K562 (cell line): Measurements from ENCODE around the gene IDI1. TPM values are rescaled to one million over a fixed set of nuclear protein-coding genes. Genes with fewer than 3 reads are reported as not detected.

Experiments used
- ARID1B ChIP-seq: fragments of 450-650 bp; IDR thresholded peaks from 2 replicates; pipeline ENCODE4 v1.6.1; 2016; ENCODE audit warnings: antibody characterized with exemption, mild to moderate bottlenecking, inconsistent platforms
- C11orf30 ChIP-seq: fragments of 450-650 bp; IDR thresholded peaks from 2 replicates; pipeline ENCODE4 v1.6.1; 2016; ENCODE audit warnings: low read depth, mild to moderate bottlenecking
- CEBPG ChIP-seq, 3 experiments: fragments of 200-800 bp in 1 of 3; sonication (Bioruptor generic) in 1 of 3; sonication (generic) in 1 of 3; formaldehyde crosslinking in 1 of 3; IDR thresholded peaks in 2 of 3; conservative IDR thresholded peaks in 1 of 3; 2 replicates each; pipeline versions ENCODE4 v1.6.1 to v1.8.0; 2016 to 2022; ENCODE audit warnings: missing compliant biosample characterization in 2 of 3, missing genetic modification characterization in 2 of 3, mild to moderate bottlenecking in 1 of 3, missing genetic modification reagents in 1 of 3
- L3MBTL2 ChIP-seq: fragments of 450-650 bp; IDR thresholded peaks from 2 replicates; pipeline ENCODE4 v1.6.1; 2016; ENCODE audit warnings: mild to moderate bottlenecking, moderate library complexity
- NFYB ChIP-seq: IDR thresholded peaks from 2 replicates; pipeline ENCODE4 v1.6.1; 2011; ENCODE audit warnings: mild to moderate bottlenecking, moderate library complexity; ENCODE audit not compliant: insufficient read length; ENCODE audit errors: extremely low read depth
- NR3C1 ChIP-seq: sonication (generic); formaldehyde crosslinking; IDR thresholded peaks from 2 replicates; pipeline ENCODE4 v1.8.1; 2022; ENCODE audit warnings: missing genetic modification reagents
- PHF21A ChIP-seq: fragments of 450-650 bp; IDR thresholded peaks from 2 replicates; pipeline ENCODE4 v1.6.1; 2017; ENCODE audit warnings: low read depth, borderline replicate concordance
- PHF8 ChIP-seq: fragments of 200-600 bp; sonication (generic); IDR thresholded peaks from 2 replicates; pipeline ENCODE4 v1.6.1; 2012; ENCODE audit warnings: mixed run types, mild to moderate bottlenecking, inconsistent platforms, low read length, moderate library complexity, borderline replicate concordance
- POLR2AphosphoS2 ChIP-seq: IDR thresholded peaks from 2 replicates; pipeline ENCODE4 v1.6.1; 2012; ENCODE audit warnings: low read length, improper control_type of control experiment
- POLR2AphosphoS5 ChIP-seq: IDR thresholded peaks from 2 replicates; pipeline ENCODE4 v1.6.1; 2011; ENCODE audit warnings: mild to moderate bottlenecking, low read depth, low read length, moderate library complexity; ENCODE audit not compliant: control insufficient read depth, insufficient read depth
- SRSF1 ChIP-seq: fragments of 200-400 bp; formaldehyde crosslinking; IDR thresholded peaks from 2 replicates; pipeline ENCODE4 v1.6.1; 2017; ENCODE audit warnings: mild to moderate bottlenecking, low read depth, low read length, moderate library complexity
- TGIF2 ChIP-seq: sonication (generic); formaldehyde crosslinking; IDR thresholded peaks from 2 replicates; pipeline ENCODE4 v1.8.1; 2022; ENCODE audit warnings: mild to moderate bottlenecking, missing genetic modification reagents, moderate library complexity
- TSC22D4 ChIP-seq: fragments of 450-650 bp; IDR thresholded peaks from 2 replicates; pipeline ENCODE4 v1.6.1; 2016; ENCODE audit warnings: missing genetic modification characterization, missing biosample characterization, control low read depth
- ZNF766 ChIP-seq: fragments of 200-800 bp; sonication (Bioruptor generic); conservative IDR thresholded peaks from 2 replicates; pipeline ENCODE4 v1.6.1; 2016; ENCODE audit warnings: missing genetic modification characterization, missing compliant biosample characterization
- polyA plus RNA-seq, 8 experiments: library from polyadenylated mRNA; depleted of rRNA in 4 of 8; stranded (reverse) in 5 of 8; unstranded in 3 of 8; fragments of >200 nt; fragmentation: Nextera tagmentation in 2 of 8; fragmentation: Illumina TruSeq in 1 of 8; extraction: Ambion mirVana in 2 of 8; extraction: Trizol in 1 of 8; gene quantifications; 2 replicates each; pipeline versions ENCODE4 v1.2.1 to v1.2.3, GENCODE V29; 2011 to 2014; ENCODE audit warnings: inconsistent platforms in 1 of 8, missing spikeins in 1 of 8
- total RNA-seq, 7 experiments: library from RNA; depleted of rRNA in 6 of 7; stranded (reverse); fragments of >200 nt in 6 of 7; fragmentation: Illumina TruSeq in 2 of 7; extraction: Trizol in 2 of 7; gene quantifications; 2 replicates each; pipeline versions ENCODE4 v1.2.1 to v1.2.3, GENCODE V29; 2011 to 2021; ENCODE audit warnings: low replicate concordance in 1 of 7
- TF ChIP-seq, protein P1 (sequence below): sonication (generic); formaldehyde crosslinking; IDR thresholded peaks from 2 replicates; pipeline ENCODE4 v1.8.0; 2022; ENCODE audit warnings: missing genetic modification reagents, mild to moderate bottlenecking, borderline replicate concordance
- TF ChIP-seq, protein P2 (sequence below): fragments of 200-600 bp; sonication (generic); IDR thresholded peaks from one replicate; pipeline ENCODE4 v1.6.1; 2012; ENCODE audit warnings: mild to moderate bottlenecking, low read depth, low read length, inconsistent platforms

Gene IDI1
- total and polyA plus RNA-seq, 9 of the 15 experiments (the other 6 are each of a cell fraction or from before 2014, with no cell fraction given) = 70.0 to 265 (median 119) TPM

DNA sequence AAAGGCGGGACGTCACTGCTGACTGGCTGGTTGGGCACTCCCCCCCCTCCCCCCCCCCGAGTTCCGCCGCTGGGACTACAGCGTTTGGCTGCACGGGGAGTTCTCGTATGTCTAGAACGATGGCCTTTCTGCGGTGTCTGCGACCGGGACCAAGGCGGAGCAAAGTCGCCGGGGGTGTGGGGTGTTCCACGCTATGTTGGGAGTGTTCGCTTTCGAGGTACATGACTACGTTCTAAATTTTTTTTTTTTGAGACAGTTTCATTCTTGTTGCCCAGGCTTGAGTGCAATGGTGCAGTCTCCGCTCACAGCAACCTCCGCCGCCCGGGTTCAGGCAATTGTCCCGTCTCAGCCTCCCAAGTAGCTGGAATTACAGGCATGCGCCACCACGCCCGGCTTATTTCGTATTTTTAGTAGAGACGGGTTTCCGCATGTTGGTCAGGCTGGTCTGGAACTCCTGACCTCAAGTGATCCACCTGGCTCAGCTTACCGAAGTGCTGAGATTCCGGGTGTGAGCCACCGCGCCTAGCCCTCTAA is 573 bp upstream of the IDI1 start (continued):
- TF ChIP-seq PHF8 (no peak), NFYB (peak; percentile 53), ARID1B (no peak), CEBPG (CRISPR knock-in tag; IDR thresholded peaks at IDR 0.05) (no peak), CEBPG (tag; conservative IDR thresholded peaks at IDR 0.05 in 1 of 2, IDR thresholded peaks at IDR 0.05 in 1 of 2) (no peak), NR3C1 (no peak), TSC22D4 (tag) (no peak), L3MBTL2 (no peak), ZNF766 (0 out of 2 replicates have a peak, but pooled peaks have one; percentile 16), C11orf30 (no peak), PHF21A (no peak), TGIF2 (CRISPR knock-in tag) (no peak), POLR2AphosphoS5 (no peak), SRSF1 (no peak), POLR2AphosphoS2 (peak; percentile 68; the same call in 1 of the 2 replicates)
- TF ChIP-seq, protein P1, sequence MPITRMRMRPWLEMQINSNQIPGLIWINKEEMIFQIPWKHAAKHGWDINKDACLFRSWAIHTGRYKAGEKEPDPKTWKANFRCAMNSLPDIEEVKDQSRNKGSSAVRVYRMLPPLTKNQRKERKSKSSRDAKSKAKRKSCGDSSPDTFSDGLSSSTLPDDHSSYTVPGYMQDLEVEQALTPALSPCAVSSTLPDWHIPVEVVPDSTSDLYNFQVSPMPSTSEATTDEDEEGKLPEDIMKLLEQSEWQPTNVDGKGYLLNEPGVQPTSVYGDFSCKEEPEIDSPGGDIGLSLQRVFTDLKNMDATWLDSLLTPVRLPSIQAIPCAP = no peak
- TF ChIP-seq, protein P2, sequence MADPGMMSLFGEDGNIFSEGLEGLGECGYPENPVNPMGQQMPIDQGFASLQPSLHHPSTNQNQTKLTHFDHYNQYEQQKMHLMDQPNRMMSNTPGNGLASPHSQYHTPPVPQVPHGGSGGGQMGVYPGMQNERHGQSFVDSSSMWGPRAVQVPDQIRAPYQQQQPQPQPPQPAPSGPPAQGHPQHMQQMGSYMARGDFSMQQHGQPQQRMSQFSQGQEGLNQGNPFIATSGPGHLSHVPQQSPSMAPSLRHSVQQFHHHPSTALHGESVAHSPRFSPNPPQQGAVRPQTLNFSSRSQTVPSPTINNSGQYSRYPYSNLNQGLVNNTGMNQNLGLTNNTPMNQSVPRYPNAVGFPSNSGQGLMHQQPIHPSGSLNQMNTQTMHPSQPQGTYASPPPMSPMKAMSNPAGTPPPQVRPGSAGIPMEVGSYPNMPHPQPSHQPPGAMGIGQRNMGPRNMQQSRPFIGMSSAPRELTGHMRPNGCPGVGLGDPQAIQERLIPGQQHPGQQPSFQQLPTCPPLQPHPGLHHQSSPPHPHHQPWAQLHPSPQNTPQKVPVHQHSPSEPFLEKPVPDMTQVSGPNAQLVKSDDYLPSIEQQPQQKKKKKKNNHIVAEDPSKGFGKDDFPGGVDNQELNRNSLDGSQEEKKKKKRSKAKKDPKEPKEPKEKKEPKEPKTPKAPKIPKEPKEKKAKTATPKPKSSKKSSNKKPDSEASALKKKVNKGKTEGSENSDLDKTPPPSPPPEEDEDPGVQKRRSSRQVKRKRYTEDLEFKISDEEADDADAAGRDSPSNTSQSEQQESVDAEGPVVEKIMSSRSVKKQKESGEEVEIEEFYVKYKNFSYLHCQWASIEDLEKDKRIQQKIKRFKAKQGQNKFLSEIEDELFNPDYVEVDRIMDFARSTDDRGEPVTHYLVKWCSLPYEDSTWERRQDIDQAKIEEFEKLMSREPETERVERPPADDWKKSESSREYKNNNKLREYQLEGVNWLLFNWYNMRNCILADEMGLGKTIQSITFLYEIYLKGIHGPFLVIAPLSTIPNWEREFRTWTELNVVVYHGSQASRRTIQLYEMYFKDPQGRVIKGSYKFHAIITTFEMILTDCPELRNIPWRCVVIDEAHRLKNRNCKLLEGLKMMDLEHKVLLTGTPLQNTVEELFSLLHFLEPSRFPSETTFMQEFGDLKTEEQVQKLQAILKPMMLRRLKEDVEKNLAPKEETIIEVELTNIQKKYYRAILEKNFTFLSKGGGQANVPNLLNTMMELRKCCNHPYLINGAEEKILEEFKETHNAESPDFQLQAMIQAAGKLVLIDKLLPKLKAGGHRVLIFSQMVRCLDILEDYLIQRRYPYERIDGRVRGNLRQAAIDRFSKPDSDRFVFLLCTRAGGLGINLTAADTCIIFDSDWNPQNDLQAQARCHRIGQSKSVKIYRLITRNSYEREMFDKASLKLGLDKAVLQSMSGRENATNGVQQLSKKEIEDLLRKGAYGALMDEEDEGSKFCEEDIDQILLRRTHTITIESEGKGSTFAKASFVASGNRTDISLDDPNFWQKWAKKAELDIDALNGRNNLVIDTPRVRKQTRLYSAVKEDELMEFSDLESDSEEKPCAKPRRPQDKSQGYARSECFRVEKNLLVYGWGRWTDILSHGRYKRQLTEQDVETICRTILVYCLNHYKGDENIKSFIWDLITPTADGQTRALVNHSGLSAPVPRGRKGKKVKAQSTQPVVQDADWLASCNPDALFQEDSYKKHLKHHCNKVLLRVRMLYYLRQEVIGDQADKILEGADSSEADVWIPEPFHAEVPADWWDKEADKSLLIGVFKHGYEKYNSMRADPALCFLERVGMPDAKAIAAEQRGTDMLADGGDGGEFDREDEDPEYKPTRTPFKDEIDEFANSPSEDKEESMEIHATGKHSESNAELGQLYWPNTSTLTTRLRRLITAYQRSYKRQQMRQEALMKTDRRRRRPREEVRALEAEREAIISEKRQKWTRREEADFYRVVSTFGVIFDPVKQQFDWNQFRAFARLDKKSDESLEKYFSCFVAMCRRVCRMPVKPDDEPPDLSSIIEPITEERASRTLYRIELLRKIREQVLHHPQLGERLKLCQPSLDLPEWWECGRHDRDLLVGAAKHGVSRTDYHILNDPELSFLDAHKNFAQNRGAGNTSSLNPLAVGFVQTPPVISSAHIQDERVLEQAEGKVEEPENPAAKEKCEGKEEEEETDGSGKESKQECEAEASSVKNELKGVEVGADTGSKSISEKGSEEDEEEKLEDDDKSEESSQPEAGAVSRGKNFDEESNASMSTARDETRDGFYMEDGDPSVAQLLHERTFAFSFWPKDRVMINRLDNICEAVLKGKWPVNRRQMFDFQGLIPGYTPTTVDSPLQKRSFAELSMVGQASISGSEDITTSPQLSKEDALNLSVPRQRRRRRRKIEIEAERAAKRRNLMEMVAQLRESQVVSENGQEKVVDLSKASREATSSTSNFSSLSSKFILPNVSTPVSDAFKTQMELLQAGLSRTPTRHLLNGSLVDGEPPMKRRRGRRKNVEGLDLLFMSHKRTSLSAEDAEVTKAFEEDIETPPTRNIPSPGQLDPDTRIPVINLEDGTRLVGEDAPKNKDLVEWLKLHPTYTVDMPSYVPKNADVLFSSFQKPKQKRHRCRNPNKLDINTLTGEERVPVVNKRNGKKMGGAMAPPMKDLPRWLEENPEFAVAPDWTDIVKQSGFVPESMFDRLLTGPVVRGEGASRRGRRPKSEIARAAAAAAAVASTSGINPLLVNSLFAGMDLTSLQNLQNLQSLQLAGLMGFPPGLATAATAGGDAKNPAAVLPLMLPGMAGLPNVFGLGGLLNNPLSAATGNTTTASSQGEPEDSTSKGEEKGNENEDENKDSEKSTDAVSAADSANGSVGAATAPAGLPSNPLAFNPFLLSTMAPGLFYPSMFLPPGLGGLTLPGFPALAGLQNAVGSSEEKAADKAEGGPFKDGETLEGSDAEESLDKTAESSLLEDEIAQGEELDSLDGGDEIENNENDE = no peak
